Astrocyte (in vitro differentiated cells and primary cell): ENCODE data around the gene RPL7A. TPM values are rescaled to one million over a fixed set of nuclear protein-coding genes. Genes with fewer than 3 reads are reported as not detected.

Experiments
- DNase-seq: peaks from one replicate; pipeline ENCODE4 v3.0.0-alpha.2; 2010; ENCODE audit warnings: low read depth
- FAIRE-seq: peaks from 2 replicates; lab custom pipeline; 2011; peaks lifted over from hg19 to GRCh38; lab: Jason Lieb, UNC
- H2AFZ ChIP-seq: 2 replicates; pipeline ENCODE4 v1.6.0; 2012; ENCODE audit warnings: low read depth, low read length, inconsistent platforms
- H3K27ac ChIP-seq: 2 replicates; pipeline ENCODE4 v1.5.1; 2011; ENCODE audit warnings: low read depth, low read length, inconsistent platforms
- H3K27me3 ChIP-seq: 2 replicates; pipeline ENCODE4 v1.6.0; 2011; ENCODE audit warnings: low read length, inconsistent platforms; ENCODE audit not compliant: insufficient read depth
- H3K36me3 ChIP-seq: 2 replicates; pipeline ENCODE4 v1.5.1; 2011; ENCODE audit warnings: low read length, inconsistent platforms; ENCODE audit not compliant: insufficient read depth
- H3K4me1 ChIP-seq: 2 replicates; pipeline ENCODE4 v1.5.1; 2011; ENCODE audit warnings: low read length, inconsistent platforms; ENCODE audit not compliant: insufficient read depth
- H3K4me2 ChIP-seq: 2 replicates; pipeline ENCODE4 v1.6.0; 2012; ENCODE audit warnings: low read length, inconsistent platforms
- H3K4me3 ChIP-seq: 2 replicates; pipeline ENCODE4 v1.5.1; 2011; ENCODE audit warnings: low read depth, mild to moderate bottlenecking, low read length, inconsistent platforms; ENCODE audit not compliant: insufficient read depth
- H3K79me2 ChIP-seq: 2 replicates; pipeline ENCODE4 v1.6.0; 2012; ENCODE audit warnings: mild to moderate bottlenecking, low read length, inconsistent platforms; ENCODE audit not compliant: insufficient read depth
- H3K9ac ChIP-seq: 2 replicates; pipeline ENCODE4 v1.6.0; 2012; ENCODE audit warnings: mild to moderate bottlenecking, low read length, inconsistent platforms
- H3K9me3 ChIP-seq: 2 replicates; pipeline ENCODE4 v1.5.1; 2012; ENCODE audit warnings: low read depth, mild to moderate bottlenecking, low read length, inconsistent platforms; ENCODE audit not compliant: insufficient read depth
- H4K20me1 ChIP-seq: 2 replicates; pipeline ENCODE4 v1.6.0; 2012; ENCODE audit warnings: low read length, inconsistent platforms; ENCODE audit not compliant: insufficient read depth
- H3K27ac Mint-ChIP-seq: one replicate; pipeline ENCODE4 v1.8.0; 2021; ENCODE audit warnings: mild to moderate bottlenecking, mixed read lengths; ENCODE audit not compliant: unreplicated experiment
- H3K27me3 Mint-ChIP-seq: one replicate; pipeline ENCODE4 v1.8.0; 2021; ENCODE audit warnings: low read depth, mixed read lengths; ENCODE audit not compliant: unreplicated experiment
- H3K36me3 Mint-ChIP-seq: one replicate; pipeline ENCODE4 v1.8.0; 2021; ENCODE audit warnings: low read depth, mixed read lengths; ENCODE audit not compliant: unreplicated experiment
- H3K4me1 Mint-ChIP-seq: one replicate; pipeline ENCODE4 v1.8.0; 2021; ENCODE audit warnings: low read depth, mixed read lengths; ENCODE audit not compliant: unreplicated experiment
- H3K4me3 Mint-ChIP-seq: one replicate; pipeline ENCODE4 v1.8.0; 2021; ENCODE audit warnings: mild to moderate bottlenecking, moderate library complexity, mixed read lengths; ENCODE audit not compliant: unreplicated experiment
- H3K9me3 Mint-ChIP-seq: one replicate; pipeline ENCODE4 v1.8.0; 2021; ENCODE audit warnings: mild to moderate bottlenecking, mixed read lengths; ENCODE audit not compliant: unreplicated experiment
- CTCF ChIP-seq: IDR thresholded peaks from 2 replicates; pipeline ENCODE4 v1.5.1; 2011; ENCODE audit warnings: low read depth, mild to moderate bottlenecking, inconsistent platforms, low read length, moderate library complexity; ENCODE audit not compliant: insufficient read depth
- EZH2 ChIP-seq: IDR thresholded peaks from 2 replicates; pipeline ENCODE4 v1.6.1; 2012; ENCODE audit warnings: mild to moderate bottlenecking, low read length, inconsistent platforms; ENCODE audit not compliant: insufficient read depth
- total RNA-seq: library from RNA; stranded (reverse); gene quantifications from 2 replicates; pipeline ENCODE4 v1.2.1, GENCODE V29; 2021

The RPL7A gene
- total RNA-seq, 1 donor from 2014 or later: 1,364 TPM

GRCh38 chr9:133303266-133304157 is 44.5 kb upstream of the RPL7A start:
- peaks cover 3% of the 10 kb centered on the region for H3K27me3 ChIP-seq
- no peaks in the 10 kb centered on the region for H3K36me3 ChIP-seq
- no peak overlapping the region for H3K4me3 ChIP-seq
- no peak overlapping the region for H3K9ac ChIP-seq
- H3K27me3 Mint-ChIP-seq: peaks cover 38% of the 10 kb centered on the region
- no peaks in the 10 kb centered on the region for H4K20me1 ChIP-seq
- no peak overlapping the region for H3K27ac Mint-ChIP-seq
- DNase-seq (no peak), FAIRE-seq (no peak)
- no peak overlapping the region for H3K27ac ChIP-seq
- TF ChIP-seq CTCF: no peak
- no peak for TF ChIP-seq EZH2
- H3K4me2 ChIP-seq: no peak overlapping the region
- H2AFZ ChIP-seq: no peak overlapping the region
- H3K4me3 Mint-ChIP-seq: no peak overlapping the region
- H3K79me2 ChIP-seq: no peaks in the 10 kb centered on the region
- H3K9me3 ChIP-seq: no peaks in the 10 kb centered on the region
- H3K9me3 Mint-ChIP-seq: peaks cover 5% of the 10 kb centered on the region
- H3K4me1 Mint-ChIP-seq: no peaks in the 10 kb centered on the region
- no peaks in the 10 kb centered on the region for H3K36me3 Mint-ChIP-seq
- no peaks in the 10 kb centered on the region for H3K4me1 ChIP-seq

GRCh38 chr9:133304158-133304470 is 43.9 kb upstream of the RPL7A start:
- Histone ChIP-seq H2AFZ (no peak overlapping the region), H3K79me2 (no peaks in the 10 kb centered on the region), H3K9me3 (no peaks in the 10 kb centered on the region), H3K36me3 (no peaks in the 10 kb centered on the region), H3K9ac (no peak overlapping the region), H3K27me3 (peaks cover 3% of the 10 kb centered on the region), H4K20me1 (no peaks in the 10 kb centered on the region), H3K4me3 (no peak overlapping the region), H3K4me2 (no peak overlapping the region), H3K4me1 (no peaks in the 10 kb centered on the region), H3K27ac (no peak overlapping the region)
- TF ChIP-seq EZH2 (no peak), CTCF (no peak)
- H3K36me3 Mint-ChIP-seq: no peaks in the 10 kb centered on the region
- H3K27me3 Mint-ChIP-seq: peaks cover 38% of the 10 kb centered on the region
- FAIRE-seq (no peak), DNase-seq (no peak)
- no peak overlapping the region for H3K27ac Mint-ChIP-seq
- no peaks in the 10 kb centered on the region for H3K4me1 Mint-ChIP-seq
- no peak overlapping the region for H3K4me3 Mint-ChIP-seq
- peaks cover 7% of the 10 kb centered on the region for H3K9me3 Mint-ChIP-seq
